Astrocyte (in vitro differentiated cells and primary cell): ENCODE results near the gene ULBP3.

Source experiments
- CTCF ChIP-seq: IDR thresholded peaks from 2 replicates; pipeline ENCODE4 v1.5.1; 2011; ENCODE audit warnings: low read depth, mild to moderate bottlenecking, inconsistent platforms, low read length, moderate library complexity; ENCODE audit not compliant: insufficient read depth
- EZH2 ChIP-seq: IDR thresholded peaks from 2 replicates; pipeline ENCODE4 v1.6.1; 2012; ENCODE audit warnings: mild to moderate bottlenecking, low read length, inconsistent platforms; ENCODE audit not compliant: insufficient read depth

GRCh38 chr6:150058986-150059385 lies 9.9 kb downstream of the ULBP3 start:
- TF ChIP-seq CTCF = no peak
- no peak for TF ChIP-seq EZH2
